Measurements from ENCODE around the gene METTL16.
A peak's percentile ranks its signal among the peaks of the same experiment; 100 is the strongest.

DNA sequence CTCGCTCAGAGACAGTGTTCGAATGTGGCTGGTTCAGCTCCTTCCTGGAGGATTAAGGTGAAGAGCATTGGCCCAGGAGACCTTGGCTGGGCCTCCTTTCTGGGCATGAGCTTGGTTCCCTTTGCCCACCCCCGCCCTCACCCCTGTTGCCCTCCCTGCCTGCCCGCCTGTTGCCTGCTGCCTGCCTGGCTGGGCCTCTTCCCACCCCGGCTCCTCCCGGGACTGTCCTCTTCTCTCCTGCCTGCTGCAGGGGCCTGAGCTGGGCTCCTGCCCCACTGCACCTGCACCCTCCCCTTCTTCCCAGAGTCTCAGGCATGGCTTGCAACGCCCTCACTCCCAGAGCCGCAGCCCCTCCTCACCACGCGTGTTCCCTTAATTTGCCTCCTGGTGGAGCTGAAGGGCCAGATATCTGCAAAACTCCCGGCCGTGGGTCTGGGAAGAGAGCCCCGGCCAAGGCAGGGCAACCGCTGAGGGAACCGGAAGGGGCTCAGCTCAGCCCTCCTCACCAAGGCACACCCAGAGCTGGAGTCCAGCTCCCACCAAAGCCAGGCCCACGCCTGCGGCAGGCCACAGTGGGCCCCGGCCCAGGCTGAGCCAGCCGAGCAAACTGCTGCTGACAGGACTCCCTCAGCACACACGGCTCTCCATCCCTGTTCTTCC lies 142.0 kb downstream of the METTL16 start:
- TF ChIP-seq JUNB (IDR thresholded peaks at IDR 0.05; ENCODE audit: unreplicated experiment), result no peak
- TF ChIP-seq, protein P1, sequence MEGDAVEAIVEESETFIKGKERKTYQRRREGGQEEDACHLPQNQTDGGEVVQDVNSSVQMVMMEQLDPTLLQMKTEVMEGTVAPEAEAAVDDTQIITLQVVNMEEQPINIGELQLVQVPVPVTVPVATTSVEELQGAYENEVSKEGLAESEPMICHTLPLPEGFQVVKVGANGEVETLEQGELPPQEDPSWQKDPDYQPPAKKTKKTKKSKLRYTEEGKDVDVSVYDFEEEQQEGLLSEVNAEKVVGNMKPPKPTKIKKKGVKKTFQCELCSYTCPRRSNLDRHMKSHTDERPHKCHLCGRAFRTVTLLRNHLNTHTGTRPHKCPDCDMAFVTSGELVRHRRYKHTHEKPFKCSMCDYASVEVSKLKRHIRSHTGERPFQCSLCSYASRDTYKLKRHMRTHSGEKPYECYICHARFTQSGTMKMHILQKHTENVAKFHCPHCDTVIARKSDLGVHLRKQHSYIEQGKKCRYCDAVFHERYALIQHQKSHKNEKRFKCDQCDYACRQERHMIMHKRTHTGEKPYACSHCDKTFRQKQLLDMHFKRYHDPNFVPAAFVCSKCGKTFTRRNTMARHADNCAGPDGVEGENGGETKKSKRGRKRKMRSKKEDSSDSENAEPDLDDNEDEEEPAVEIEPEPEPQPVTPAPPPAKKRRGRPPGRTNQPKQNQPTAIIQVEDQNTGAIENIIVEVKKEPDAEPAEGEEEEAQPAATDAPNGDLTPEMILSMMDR (conservative IDR thresholded peaks at IDR 0.05; ENCODE audit: low read depth in 2 of 2), result peak; percentile 40 to 66
- TF ChIP-seq EZH2 (IDR thresholded peaks at IDR 0.05; ENCODE audit: low read depth, unreplicated experiment), result no peak
- TF ChIP-seq EZH2phosphoT487 (IDR thresholded peaks at IDR 0.05; ENCODE audit: unreplicated experiment), result no peak
- TF ChIP-seq POLR2AphosphoS5 (IDR thresholded peaks at IDR 0.05; ENCODE audit: low read depth), result no peak
- TF ChIP-seq ZNF331 (CRISPR knock-in tag; IDR thresholded peaks at IDR 0.05; ENCODE audit: low read depth), result no peak

Measured in GM23338 (cell line).